Esophagus (tissue), 2 donors: ENCODE results near the gene THOC6. TPM values are rescaled to one million over a fixed set of nuclear protein-coding genes. Genes with fewer than 3 reads are reported as not detected.
A peak's percentile ranks its signal among the peaks of the same experiment; 100 is the strongest.

ENCODE experiments used
- H3K27ac ChIP-seq, 2 donors: one replicate each; pipeline ENCODE4 v1.5.1; 2013; ENCODE audit warnings: low read depth in 2 of 2, mild to moderate bottlenecking in 2 of 2, inconsistent platforms in 1 of 2, low read length in 1 of 2, moderate library complexity in 1 of 2
- H3K27me3 ChIP-seq, 2 donors: one replicate each; pipeline ENCODE4 v1.6.1; 2013; ENCODE audit warnings: low read length in 2 of 2, control low read depth in 1 of 2, mild to moderate bottlenecking in 1 of 2; ENCODE audit not compliant: insufficient read depth in 2 of 2, control insufficient read depth in 1 of 2
- H3K36me3 ChIP-seq, 2 donors: one replicate each; pipeline ENCODE4 v1.6.1; 2013; ENCODE audit warnings: low read length in 1 of 2; ENCODE audit not compliant: control insufficient read depth in 2 of 2, insufficient read depth in 2 of 2
- H3K4me1 ChIP-seq, 2 donors: one replicate each; pipeline ENCODE4 v1.6.1; 2013; ENCODE audit warnings: low read length in 1 of 2; ENCODE audit not compliant: control insufficient read depth in 2 of 2, insufficient read depth in 2 of 2
- H3K4me3 ChIP-seq, 2 donors: one replicate each; pipeline ENCODE4 v1.5.1; 2013; ENCODE audit warnings: low read length in 2 of 2, mild to moderate bottlenecking in 2 of 2, low read depth in 1 of 2, moderate library complexity in 1 of 2
- H3K9me3 ChIP-seq, 2 donors: one replicate each; pipeline ENCODE4 v1.6.1; 2013; ENCODE audit warnings: mild to moderate bottlenecking in 2 of 2, low read depth in 1 of 2, low read length in 1 of 2, moderate library complexity in 1 of 2; ENCODE audit not compliant: control insufficient read depth in 2 of 2, insufficient read depth in 1 of 2
- WGBS, 2 donors: extraction: QIAGEN DNeasy Blood & Tissue Kit; methylation state at CpG; one replicate each; pipeline ENCODE4 v1.1.7; 2013; 5-methylcytosine and 5-hydroxymethylcytosine counted together
- polyA plus RNA-seq, 2 donors: library from polyadenylated mRNA; stranded (reverse); fragments of 200-250 nt; gene quantifications; one replicate each; pipeline ENCODE4 v1.2.3, GENCODE V29; 2013
- donor health status: healthy with polysubstance abuse.
- donor health status: Bipolar disorder and iron deficiency.

THOC6 gene
- polyA plus RNA-seq, 2 donors = 24.3 to 37.2 TPM

DNA sequence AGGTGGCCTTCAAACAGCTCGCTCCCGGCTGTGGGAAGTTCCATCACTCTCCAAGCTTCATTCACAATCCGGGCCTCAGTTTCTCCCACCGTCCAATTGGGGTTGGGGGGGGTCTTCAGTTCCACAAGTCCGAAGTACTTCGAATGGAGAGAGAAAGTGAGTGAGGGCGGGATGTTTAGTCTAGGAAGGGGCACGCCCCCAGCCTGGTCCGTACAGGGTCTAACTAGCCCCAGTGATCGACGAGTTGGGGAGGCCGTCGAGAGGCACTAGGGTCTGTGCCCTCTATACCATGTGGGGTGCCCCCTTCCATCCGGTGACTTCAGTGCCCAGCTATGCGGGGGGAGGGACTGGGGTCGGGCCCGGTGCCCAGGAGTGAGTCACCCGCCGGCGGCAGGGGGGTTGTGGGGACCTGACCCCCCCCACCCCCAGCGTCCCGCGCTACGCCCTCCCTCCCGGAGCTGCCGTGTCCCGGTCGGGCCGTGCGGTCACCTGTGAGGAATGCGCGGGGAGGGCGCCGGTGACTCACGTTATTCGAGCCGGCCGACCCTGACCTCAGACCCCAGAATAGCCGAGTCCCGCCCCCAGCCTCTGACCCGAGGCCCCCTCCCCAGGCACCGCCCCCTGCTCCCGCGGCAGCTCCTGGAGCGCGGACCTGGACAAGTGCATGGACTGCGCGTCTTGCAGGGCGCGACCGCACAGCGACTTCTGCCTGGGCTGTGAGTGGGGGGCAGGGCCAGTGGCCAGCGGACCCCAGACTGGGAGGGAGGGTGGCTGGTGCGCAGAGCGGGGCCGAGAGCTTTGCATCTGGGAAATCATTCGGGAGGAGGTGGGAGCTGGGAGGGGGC lies 3.0 kb upstream of the THOC6 start:
- peaks cover 0 to 4% of the 10 kb centered on the region in 2 donors for H3K36me3 ChIP-seq
- no peaks in the 10 kb centered on the region for H3K27me3 ChIP-seq
- 1% methylated on average over 55 to 57 of the region's 57 CpGs for WGBS, 2 donors
- peak overlapping the region; percentile 67 to 69 for H3K4me3 ChIP-seq
- H3K4me1 ChIP-seq = peaks cover 7 to 32% of the 10 kb centered on the region in 2 donors
- no peaks in the 10 kb centered on the region for H3K9me3 ChIP-seq
- H3K27ac ChIP-seq = peak overlapping the region; percentile 96 to 98

- WGBS, 2 donors = 7 to 14% methylated on average over 21 to 25 of the region's 25 CpGs
- Histone ChIP-seq H3K27ac (peak overlapping the region; percentile 96 to 98), H3K4me3 (peak overlapping the region; percentile 67 to 69), H3K4me1 (peaks cover 7 to 32% of the 10 kb centered on the region in 2 donors), H3K36me3 (peaks cover 5 to 12% of the 10 kb centered on the region in 2 donors), H3K9me3 (no peaks in the 10 kb centered on the region), H3K27me3 (no peaks in the 10 kb centered on the region)
Measured at GRCh38 chr16:3021449-3022207, 2.2 kb upstream of the THOC6 start.

DNA sequence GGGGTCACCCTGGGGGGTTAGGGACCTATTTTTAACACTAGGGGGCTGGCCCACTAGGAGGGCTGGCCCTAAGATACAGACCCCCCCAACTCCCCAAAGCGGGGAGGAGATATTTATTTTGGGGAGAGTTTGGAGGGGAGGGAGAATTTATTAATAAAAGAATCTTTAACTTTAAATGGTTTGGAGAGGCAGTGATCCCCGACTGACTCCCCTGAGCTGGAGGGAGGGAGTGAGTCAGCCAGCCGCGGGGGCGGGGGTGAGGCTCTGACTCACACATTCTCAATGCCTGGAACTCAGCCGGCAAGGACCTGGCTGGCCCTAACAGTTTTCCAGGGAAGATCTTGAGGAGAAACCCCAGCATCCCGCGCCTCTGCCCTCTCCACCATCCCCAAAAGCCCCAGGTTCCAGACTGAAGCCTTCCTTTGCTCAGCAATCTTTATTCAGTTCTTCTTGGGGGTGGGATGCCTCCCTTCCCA lies 1.6 kb upstream of the THOC6 start:
- H3K36me3 ChIP-seq = peaks cover 5 to 18% of the 10 kb centered on the region in 2 donors
- peak overlapping the region in 1 of 2 donors; percentile 69 for H3K4me3 ChIP-seq
- H3K4me1 ChIP-seq = peaks cover 7 to 32% of the 10 kb centered on the region in 2 donors
- peak overlapping the region; percentile 96 to 98 for H3K27ac ChIP-seq
- no peaks in the 10 kb centered on the region for H3K27me3 ChIP-seq
- H3K9me3 ChIP-seq = no peaks in the 10 kb centered on the region
- WGBS, 2 donors = 5 to 21% methylated on average over 7 to 8 of the region's 8 CpGs

DNA sequence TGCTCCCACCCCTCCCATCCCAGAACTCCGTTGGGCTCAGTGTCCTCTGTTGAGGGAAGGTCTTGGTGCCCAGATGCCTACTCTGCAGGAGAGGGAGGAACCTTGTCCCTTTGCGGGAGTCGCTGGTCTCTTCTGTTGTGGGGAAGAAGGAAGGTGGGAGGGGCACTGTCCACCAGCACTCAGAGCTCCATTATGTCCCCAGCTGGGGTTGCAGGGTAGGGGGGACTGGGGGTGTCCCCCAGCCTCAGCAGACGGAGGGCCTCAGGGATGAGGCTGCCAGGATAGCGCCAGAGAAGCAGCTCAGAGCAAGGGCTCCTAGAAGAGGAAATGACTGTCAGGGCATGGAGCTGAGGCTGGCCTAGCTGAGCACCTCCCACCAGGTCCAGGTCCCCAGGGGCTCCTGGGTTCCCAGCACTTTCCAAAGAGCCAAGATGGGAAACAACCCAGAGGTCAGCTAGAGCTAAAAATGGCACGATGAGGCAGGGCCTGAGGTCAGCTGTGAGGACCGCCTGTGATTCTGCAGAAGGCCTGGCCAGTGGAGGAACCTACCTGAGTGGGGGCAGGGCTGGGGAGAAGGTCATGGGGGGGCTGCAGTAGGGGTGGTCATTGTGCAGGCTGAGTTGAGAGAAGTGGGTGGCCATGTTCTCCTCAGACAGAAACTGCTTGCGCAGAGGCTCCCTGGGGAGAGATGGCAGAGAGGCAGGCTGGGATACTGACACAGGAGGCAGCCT lies 986 bp upstream of the THOC6 start:
- peak overlapping the region; percentile 6 to 54 for H3K4me3 ChIP-seq
- peaks cover 5 to 20% of the 10 kb centered on the region in 2 donors for H3K36me3 ChIP-seq
- peaks cover 8 to 32% of the 10 kb centered on the region in 2 donors for H3K4me1 ChIP-seq
- H3K27ac ChIP-seq = peak overlapping the region; percentile 96 to 98
- no peaks in the 10 kb centered on the region for H3K9me3 ChIP-seq
- WGBS, 2 donors = 18 to 30% methylated on average over 8 of the region's 8 CpGs
- no peaks in the 10 kb centered on the region for H3K27me3 ChIP-seq

DNA sequence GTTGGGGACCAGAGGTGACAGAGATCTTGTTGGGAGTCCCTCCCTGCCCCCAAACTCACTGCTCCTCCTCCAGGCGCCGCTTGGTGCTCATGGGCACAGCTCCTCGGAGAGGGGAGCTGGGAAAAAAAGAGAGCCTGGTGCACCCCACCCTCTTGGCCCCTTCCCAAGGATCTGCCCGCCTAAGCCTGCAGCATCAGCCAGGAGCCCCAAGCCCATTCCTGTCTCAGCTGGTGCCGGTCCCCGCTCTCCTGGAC lies 493 bp upstream of the THOC6 start:
- peaks cover 10 to 30% of the 10 kb centered on the region in 2 donors for H3K4me1 ChIP-seq
- no peaks in the 10 kb centered on the region for H3K27me3 ChIP-seq
- H3K36me3 ChIP-seq = peaks cover 5 to 20% of the 10 kb centered on the region in 2 donors
- peak overlapping the region; percentile 54 to 69 for H3K4me3 ChIP-seq
- no peaks in the 10 kb centered on the region for H3K9me3 ChIP-seq
- WGBS, 2 donors = 8 to 31% methylated on average over 3 to 6 of the region's 6 CpGs
- peak overlapping the region; percentile 96 to 98 for H3K27ac ChIP-seq

DNA sequence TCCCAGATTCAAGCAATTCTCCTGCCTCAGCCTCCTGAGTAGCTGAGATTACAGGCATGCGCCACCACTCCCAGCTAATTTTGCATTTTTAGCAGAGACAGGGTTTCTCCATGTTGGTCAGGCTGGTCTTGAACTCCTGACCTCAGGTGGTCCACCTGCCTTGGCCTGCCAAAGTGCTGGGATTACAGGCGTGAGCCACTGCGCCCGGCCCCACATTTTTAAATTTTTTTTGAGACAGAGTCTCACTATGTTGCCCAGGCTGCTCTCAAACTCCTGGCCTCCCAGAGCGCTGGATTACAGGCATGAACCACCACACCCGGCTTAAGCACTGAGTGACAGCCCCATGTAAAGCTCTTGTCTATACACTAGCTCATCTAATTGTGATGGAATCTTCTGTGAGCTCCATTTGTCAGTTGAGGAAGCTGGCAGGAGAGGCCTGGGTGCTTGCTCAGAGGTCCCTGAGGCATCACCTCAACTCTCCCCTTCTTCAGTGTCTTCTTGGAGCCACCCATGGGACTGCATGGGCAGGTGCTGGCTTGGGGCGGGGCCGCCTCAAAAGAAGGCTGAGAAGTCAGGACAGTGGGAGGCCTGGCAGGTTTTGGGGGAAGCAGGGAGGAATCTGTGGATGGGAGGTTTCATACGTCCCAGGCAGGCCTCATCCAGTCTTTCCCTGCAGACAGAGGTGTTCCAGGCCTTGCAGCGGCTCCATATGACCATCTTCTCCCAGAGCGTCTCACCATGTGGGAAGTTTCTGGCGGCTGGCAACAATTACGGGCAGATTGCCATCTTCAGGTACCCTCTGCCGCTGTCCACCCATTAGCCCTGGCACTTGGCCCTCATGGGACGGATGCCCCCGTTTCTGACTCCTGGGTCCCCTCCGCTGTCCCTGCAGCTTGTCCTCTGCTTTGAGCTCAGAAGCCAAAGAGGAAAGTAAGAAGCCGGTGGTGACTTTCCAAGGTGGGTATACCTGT lies 1.5 kb downstream of the THOC6 start:
- Histone ChIP-seq H3K4me1 (peaks cover 10 to 41% of the 10 kb centered on the region in 2 donors), H3K4me3 (no peak overlapping the region), H3K27ac (peak overlapping the region in 1 of 2 donors; percentile 14), H3K27me3 (no peaks in the 10 kb centered on the region), H3K9me3 (peaks cover 0 to 2% of the 10 kb centered on the region in 2 donors), H3K36me3 (peaks cover 5 to 28% of the 10 kb centered on the region in 2 donors)
- WGBS, 2 donors = 88 to 89% methylated on average over 17 to 18 of the region's 18 CpGs

GRCh38 chr16:3026003-3026378 lies 2.2 kb downstream of the THOC6 start:
- Histone ChIP-seq H3K4me3 (no peak overlapping the region), H3K27me3 (no peaks in the 10 kb centered on the region), H3K4me1 (peaks cover 10 to 41% of the 10 kb centered on the region in 2 donors), H3K27ac (no peak overlapping the region), H3K9me3 (peaks cover 0 to 3% of the 10 kb centered on the region in 2 donors), H3K36me3 (peaks cover 5 to 32% of the 10 kb centered on the region in 2 donors)
- 88 to 90% methylated on average over 8 of the region's 8 CpGs for WGBS, 2 donors

DNA sequence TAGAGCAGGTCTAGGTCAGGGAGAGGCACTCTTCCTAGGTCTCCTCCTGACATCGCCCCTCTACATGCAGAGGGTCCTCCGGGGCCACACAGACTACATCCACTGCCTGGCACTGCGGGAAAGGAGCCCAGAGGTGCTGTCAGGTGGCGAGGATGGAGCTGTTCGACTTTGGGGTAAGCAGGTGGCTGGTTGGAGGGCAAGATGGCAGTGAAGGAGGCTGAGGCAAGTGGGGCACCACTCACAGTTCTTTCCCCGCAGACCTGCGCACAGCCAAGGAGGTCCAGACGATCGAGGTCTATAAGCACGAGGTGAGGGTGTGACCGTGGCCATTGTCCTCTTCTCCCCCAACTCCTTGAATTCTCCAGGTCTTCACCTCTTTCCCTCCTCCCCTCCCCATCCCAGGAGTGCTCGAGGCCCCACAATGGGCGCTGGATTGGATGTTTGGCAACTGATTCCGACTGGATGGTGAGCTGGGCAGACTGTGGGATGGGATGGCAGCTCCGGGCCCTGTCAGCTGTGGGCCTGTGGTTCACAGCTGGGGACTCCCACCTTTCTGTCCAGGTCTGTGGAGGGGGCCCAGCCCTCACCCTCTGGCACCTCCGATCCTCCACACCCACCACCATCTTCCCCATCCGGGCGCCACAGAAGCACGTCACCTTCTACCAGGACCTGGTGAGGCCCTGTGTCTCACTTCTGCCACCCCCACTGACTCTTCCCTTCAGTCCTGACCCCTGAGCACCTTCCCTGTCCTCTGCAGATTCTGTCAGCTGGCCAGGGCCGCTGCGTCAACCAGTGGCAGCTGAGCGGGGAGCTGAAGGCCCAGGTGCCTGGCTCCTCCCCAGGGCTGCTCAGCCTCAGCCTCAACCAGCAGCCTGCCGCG lies 3.0 kb downstream of the THOC6 start:
- no peak overlapping the region for H3K4me3 ChIP-seq
- 93 to 96% methylated on average over 22 to 24 of the region's 24 CpGs for WGBS, 2 donors
- H3K4me1 ChIP-seq = peaks cover 14 to 33% of the 10 kb centered on the region in 2 donors
- H3K27ac ChIP-seq = no peak overlapping the region
- H3K36me3 ChIP-seq = peaks cover 5 to 32% of the 10 kb centered on the region in 2 donors
- H3K27me3 ChIP-seq = no peaks in the 10 kb centered on the region
- H3K9me3 ChIP-seq = peaks cover 0 to 3% of the 10 kb centered on the region in 2 donors
